IPS-15b (cell line): Measurements from ENCODE around the gene DDX28.

Experiments
- H3K27me3 ChIP-seq: one replicate; pipeline ENCODE4 v1.6.1; 2013; ENCODE audit warnings: low read length; ENCODE audit not compliant: control insufficient read depth, insufficient read depth
- H3K36me3 ChIP-seq: one replicate; pipeline ENCODE4 v1.6.1; 2013; ENCODE audit warnings: low read length; ENCODE audit not compliant: control insufficient read depth, insufficient read depth
- H3K4me1 ChIP-seq: one replicate; pipeline ENCODE4 v1.6.1; 2013; ENCODE audit warnings: mild to moderate bottlenecking, low read length; ENCODE audit not compliant: control insufficient read depth, insufficient read depth
- H3K4me3 ChIP-seq: one replicate; pipeline ENCODE4 v1.5.1; 2013; ENCODE audit warnings: low read depth, low read length
- H3K9ac ChIP-seq: one replicate; pipeline ENCODE4 v1.6.1; 2013; ENCODE audit warnings: low read depth, mild to moderate bottlenecking, low read length
- H3K9me3 ChIP-seq: one replicate; pipeline ENCODE4 v1.6.1; 2013; ENCODE audit warnings: mild to moderate bottlenecking, low read length; ENCODE audit not compliant: control insufficient read depth, insufficient read depth

Gene DDX28

DNA sequence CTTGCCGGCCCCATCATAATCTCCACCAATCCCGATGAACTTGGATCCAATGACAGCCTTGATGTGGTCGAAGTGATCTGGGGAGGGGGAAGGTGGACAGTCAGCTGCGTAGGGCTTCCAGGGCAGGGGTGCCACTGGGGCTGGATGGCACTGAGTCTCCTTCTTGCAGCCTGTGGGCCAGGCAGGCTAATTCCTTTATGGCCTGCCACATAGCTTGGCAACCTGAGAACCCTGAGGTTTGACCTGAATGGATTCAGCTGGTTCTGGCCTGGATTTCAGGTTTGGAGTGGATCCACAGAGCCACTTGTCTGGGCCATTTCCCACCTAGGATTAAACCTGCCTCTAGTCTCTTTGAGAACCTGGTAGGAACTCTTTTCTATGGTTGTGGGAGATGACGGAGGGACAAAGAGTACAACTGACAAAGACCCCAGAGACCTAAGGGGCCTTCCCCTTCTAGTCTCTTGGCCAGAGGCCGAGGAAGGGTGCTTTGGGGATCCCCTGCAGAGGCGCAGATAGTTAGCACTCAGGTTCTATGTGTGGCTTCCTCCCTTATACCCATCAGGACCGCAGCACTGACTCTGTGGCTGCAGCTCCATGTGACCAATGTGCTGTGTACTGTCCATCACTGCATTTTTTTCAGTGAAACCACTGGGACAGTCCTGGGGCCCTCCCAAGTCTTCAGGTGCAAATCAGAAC lies 33.6 kb downstream of the DDX28 start:
- no peak overlapping the region for H3K4me3 ChIP-seq
- H3K9ac ChIP-seq: no peak overlapping the region

DNA sequence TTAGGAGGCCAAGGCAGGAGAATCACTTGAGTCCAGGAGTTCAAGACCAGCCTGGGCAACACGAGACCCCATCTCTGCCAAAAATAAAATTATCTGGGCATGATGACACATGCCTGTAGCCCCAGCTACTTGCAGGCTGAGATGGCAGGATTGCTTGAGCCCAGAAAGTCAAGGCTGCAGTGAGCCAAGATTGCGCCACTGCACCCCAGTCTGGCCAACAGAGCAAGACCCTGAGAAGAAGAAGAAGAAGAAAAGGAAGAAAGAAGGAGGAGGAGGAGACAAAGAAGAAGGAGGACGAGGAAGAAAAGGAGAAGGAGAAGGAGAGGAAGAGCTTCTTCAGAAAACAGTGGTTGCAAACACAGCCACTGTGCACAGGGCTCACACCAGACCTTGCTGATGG lies 34.4 kb downstream of the DDX28 start:
- Histone ChIP-seq H3K9me3 (no peaks in the 10 kb centered on the region), H3K9ac (no peak overlapping the region)

More for the DNA sequence above, 33.6 kb downstream of the DDX28 start:
- Histone ChIP-seq H3K4me1 (no peaks in the 10 kb centered on the region), H3K9me3 (no peaks in the 10 kb centered on the region), H3K36me3 (no peaks in the 10 kb centered on the region), H3K27me3 (peaks cover 11% of the 10 kb centered on the region)

DNA sequence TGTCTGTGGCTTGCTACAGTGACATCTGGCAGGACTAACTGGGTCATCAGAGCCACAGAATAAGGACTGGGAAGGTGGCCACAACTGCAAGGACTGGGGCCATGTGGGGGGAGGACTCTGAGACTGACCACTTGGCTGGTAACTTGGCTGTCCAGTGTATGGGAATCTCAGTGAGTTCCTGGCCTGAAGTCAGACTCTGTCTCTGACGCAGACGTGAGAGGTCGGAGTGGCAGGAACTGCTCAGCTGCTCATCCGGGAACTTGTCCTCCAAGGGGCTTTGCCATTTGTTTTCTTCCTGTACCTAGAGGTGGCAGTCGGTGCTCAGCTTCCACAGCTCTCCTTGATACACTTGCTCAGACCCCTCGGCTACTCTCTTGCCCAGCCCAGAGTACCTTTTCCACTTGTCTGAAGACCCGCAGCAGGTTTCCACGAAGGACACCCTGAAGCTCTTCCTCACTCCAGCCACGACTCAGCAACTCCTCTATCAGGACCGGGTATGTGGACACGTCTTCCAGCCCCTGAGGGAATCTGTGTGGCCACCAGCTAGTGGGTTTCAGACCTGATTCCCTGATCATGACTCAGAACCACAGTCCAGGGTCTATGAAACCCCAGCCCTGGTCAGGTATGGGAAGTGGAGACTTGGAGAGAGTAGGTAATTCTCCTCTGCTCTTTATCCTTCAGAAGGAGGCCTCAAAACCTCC lies 35.4 kb downstream of the DDX28 start:
- Histone ChIP-seq H3K36me3 (no peaks in the 10 kb centered on the region), H3K9me3 (no peaks in the 10 kb centered on the region), H3K9ac (no peak overlapping the region)

More for the DNA sequence above, 34.4 kb downstream of the DDX28 start:
- H3K4me3 ChIP-seq: no peak overlapping the region
- H3K4me1 ChIP-seq: no peaks in the 10 kb centered on the region
- no peaks in the 10 kb centered on the region for H3K36me3 ChIP-seq
- H3K27me3 ChIP-seq: peaks cover 11% of the 10 kb centered on the region

DNA sequence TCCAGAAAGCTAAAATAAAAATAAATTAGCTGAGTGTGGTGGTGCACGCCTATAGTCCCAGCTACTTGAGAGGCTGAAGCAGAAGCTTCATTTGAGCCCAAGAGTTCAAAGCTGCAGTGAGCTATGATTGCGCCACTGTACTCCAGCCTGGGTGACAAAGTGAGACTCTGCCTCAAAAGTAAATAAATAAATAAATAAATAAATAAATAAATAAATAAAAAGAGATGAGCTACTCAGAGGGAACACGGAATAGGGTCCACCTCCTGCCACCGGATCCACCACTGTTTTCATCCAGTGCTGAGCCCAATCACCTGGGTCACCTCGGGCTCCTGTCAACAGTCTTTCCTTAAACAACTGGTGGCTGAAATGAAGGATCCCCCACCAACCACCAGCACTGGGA lies 36.1 kb downstream of the DDX28 start:
- Histone ChIP-seq H3K4me1 (no peaks in the 10 kb centered on the region), H3K9me3 (no peaks in the 10 kb centered on the region), H3K36me3 (no peaks in the 10 kb centered on the region), H3K27me3 (no peaks in the 10 kb centered on the region), H3K4me3 (no peak overlapping the region), H3K9ac (no peak overlapping the region)

More for the DNA sequence above, 35.4 kb downstream of the DDX28 start:
- Histone ChIP-seq H3K4me3 (no peak overlapping the region), H3K4me1 (no peaks in the 10 kb centered on the region), H3K27me3 (peaks cover 6% of the 10 kb centered on the region)

DNA sequence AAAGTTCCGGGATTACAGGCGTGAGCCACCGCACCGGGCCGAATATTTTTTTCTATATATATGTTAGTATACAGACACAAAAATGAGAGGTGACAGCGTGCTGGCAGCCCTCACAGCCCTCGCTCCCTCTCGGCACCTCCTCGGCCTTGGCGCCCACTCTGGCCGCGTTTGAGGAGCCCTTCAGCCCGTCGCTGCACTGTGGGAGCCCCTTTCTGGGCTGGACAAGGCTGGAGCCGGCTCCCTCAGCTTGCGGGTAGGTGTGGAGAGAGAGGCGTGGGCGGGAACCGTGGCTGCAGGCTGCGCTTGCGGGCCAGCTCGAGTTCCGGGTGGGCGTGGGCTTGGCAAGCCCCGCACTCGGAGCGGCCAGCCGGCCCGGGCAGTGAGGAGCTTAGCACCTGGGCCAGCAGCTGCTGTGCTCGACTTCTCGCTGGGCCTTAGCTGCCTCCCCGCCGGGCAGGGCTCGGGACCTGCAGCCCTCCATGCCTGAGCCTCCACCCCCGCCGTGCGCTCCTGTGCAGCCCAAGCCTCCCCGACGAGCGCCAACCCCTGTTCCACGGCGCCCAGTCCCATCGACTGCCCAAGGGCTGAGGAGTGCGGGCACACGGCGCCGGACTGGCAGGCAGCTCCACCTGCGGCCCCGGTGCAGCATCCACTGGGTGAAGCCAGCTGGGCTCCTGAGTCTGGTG lies 40.9 kb downstream of the DDX28 start:
- Histone ChIP-seq H3K4me3 (no peak overlapping the region), H3K9ac (no peak overlapping the region), H3K27me3 (no peaks in the 10 kb centered on the region), H3K9me3 (no peaks in the 10 kb centered on the region), H3K36me3 (no peaks in the 10 kb centered on the region), H3K4me1 (no peaks in the 10 kb centered on the region)

DNA sequence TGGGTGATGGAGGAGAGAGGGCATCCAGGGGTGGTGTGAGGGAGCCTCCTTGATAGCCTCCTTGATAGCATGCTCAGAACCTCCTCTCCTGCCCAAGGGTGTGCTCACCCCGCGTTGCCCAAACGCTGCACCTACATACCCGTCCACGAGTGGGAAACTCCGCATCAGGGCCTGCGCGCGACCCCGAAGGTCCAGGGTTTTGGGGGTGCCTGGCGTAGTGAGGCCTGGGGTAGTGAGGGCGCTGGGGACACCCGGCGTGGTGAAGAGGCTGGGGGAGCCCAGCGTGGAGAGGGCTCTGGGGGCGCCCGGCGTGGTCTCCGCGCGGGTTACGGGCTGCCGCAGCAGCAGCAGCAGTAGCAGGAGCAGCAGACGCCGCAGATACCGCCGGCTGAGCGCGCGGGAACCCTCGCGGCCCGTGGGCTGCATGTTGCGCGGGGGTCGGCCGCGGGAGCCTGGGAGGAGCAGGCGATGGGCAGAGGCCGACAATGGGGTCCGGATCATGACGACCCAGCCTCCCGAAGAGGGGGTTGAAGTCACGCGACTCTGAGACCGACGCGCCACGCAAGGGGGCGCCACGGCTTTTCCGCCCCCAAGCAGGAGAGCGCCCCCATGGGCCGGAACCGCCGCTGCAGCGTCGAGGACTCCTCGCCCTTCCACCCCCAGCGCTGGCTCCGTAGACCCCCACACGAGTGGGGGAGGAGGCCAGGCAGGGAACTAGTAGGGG lies 42.9 kb downstream of the DDX28 start, which contains the start of gene DPEP3:
Gene DPEP3, minus strand, starts transcription at position 545 of the 724 bp plus-strand sequence. Its CDS starts 119 bp downstream, at position 426.
- Histone ChIP-seq H3K4me3 (peak within 1 kb of the TSS; percentile 2), H3K36me3 (no peaks in the 10 kb centered on the region), H3K27me3 (no peaks in the 10 kb centered on the region), H3K9me3 (no peaks in the 10 kb centered on the region), H3K9ac (no peak within 1 kb of the TSS), H3K4me1 (no peaks in the 10 kb centered on the region)

DNA sequence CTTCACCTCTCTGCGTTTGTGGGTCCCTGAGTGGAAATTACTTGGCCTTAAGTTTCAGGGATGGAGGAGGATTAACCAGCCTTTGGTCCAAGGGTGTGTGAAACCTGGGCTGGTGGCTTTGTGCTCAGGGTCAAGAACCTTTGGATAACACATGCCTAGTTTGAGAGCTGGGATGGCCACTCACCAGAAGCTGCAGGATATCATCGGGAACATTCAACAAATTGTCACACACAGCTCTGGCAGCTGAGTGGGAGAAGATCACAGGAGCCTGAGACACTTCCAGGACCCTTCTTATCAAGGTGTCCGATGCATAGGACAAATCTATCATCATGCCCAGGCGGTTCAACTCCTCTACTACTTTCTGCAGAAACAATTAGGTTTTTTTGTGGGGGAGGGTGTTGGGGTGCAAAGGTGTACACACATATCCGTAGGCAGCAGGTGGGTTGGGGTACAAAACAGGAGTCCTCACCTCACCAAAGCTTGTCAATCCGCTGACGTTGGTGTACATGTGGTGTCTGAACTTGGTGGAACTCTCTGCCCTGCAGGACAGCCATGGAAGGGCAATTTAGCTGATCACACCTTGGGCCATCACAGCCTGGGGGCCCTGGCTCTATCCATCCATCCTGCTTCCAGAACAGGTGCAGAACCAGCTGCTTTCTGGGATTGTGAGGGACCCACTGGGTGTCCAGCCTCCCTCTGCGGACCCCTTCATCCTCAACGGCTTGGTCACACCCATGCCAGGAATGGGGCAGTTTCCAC lies 45.4 kb downstream of the DDX28 start:
- H3K4me1 ChIP-seq: no peaks in the 10 kb centered on the region
- H3K9ac ChIP-seq: no peak overlapping the region
- H3K27me3 ChIP-seq: no peaks in the 10 kb centered on the region
- H3K36me3 ChIP-seq: no peaks in the 10 kb centered on the region
- H3K9me3 ChIP-seq: no peaks in the 10 kb centered on the region
- H3K4me3 ChIP-seq: no peak overlapping the region

DNA sequence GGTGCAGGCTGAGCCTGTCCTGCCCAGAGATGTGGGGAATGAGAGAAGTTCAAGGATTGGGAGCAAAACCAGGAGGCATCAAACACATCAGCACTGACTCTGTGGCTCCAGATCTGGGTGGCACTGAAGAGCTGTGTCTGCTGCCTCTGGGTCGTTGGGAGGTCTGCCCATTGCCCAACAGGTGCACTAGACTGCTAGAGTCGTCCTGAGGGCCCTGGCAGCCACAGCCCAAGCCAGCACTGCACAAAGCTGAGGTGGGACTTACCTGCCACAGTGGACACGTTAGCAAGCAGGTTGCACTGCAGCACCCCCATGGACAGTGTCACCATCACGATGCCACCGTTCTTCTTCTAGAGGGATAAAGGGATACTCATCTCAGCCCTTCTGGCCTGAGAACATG lies 46.0 kb downstream of the DDX28 start:
- H3K4me1 ChIP-seq: no peaks in the 10 kb centered on the region
- no peak overlapping the region for H3K9ac ChIP-seq
- H3K4me3 ChIP-seq: no peak overlapping the region
- H3K9me3 ChIP-seq: no peaks in the 10 kb centered on the region
- no peaks in the 10 kb centered on the region for H3K36me3 ChIP-seq
- H3K27me3 ChIP-seq: no peaks in the 10 kb centered on the region

DNA sequence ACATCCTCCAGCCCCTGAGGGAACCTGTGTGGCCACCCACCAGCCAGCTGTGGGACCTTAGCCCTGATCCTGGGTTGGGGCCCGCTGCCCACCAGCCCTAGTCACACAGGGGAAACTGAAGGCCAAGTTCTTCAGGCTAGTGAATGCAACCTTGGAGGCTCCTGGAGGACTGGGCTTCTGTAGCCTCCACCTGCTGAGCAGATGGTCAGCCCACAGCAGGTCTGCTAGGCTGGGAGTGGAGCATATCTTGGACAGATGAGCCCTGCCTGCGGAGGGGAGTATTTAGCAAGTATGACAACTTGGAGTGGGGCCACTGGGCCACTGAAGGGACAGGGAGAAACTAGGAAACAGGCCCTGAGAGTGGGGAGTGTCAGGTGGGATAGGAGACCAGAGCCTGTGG lies 46.8 kb downstream of the DDX28 start:
- H3K9me3 ChIP-seq: no peaks in the 10 kb centered on the region
- H3K4me1 ChIP-seq: no peaks in the 10 kb centered on the region
- no peaks in the 10 kb centered on the region for H3K27me3 ChIP-seq
- H3K36me3 ChIP-seq: no peaks in the 10 kb centered on the region
- H3K4me3 ChIP-seq: no peak overlapping the region
- H3K9ac ChIP-seq: no peak overlapping the region

DNA sequence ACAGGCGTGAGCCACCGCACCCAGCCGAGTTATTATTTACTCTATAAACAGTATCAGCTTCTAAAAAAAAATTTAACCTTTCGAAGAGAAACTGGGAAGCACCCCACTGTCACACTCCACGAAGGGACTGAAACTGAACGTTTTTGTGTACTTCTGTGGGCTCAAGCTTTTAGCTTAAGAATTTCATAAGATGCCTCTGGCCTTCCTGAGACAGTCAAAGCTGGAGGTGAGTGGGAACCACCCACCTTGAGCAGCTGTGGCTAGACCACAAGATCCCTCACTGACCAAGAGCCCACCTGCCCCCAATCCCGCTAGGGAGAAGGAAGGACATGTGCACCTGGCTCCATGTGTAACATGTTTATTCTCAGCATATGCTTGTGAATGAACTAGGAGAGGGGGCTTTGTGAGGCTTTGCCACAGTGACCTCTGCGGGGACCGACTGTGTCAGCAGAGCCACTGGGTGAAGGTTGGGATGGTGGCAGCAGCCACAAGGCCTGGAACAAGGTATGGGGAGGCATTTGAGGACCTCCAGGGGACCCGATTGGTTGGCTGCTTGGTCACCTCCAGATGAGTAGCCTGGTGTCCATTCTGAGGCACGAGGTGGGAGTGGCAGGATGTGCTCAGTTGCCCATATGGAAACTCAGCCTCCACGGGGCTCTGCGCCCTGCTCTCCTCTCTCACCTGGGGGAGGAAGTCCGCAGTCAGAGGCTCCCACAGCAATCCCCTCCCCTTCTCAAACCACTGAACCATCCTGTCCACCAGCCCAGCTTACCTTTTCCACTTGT lies 47.5 kb downstream of the DDX28 start:
- no peaks in the 10 kb centered on the region for H3K4me1 ChIP-seq
- no peak overlapping the region for H3K9ac ChIP-seq
- H3K9me3 ChIP-seq: no peaks in the 10 kb centered on the region
- H3K27me3 ChIP-seq: no peaks in the 10 kb centered on the region
- H3K4me3 ChIP-seq: no peak overlapping the region
- no peaks in the 10 kb centered on the region for H3K36me3 ChIP-seq
